GM19025 (cell line): Measurements from ENCODE around the gene RBMS1.

Experiments
- ATAC-seq: cut with Tn5 transposase; IDR thresholded peaks from one replicate; pipeline ENCODE4 v1.9.1; 2021; ENCODE audit warnings: mild to moderate bottlenecking, low read depth, moderate library complexity; ENCODE audit not compliant: unreplicated experiment

RBMS1 gene

DNA sequence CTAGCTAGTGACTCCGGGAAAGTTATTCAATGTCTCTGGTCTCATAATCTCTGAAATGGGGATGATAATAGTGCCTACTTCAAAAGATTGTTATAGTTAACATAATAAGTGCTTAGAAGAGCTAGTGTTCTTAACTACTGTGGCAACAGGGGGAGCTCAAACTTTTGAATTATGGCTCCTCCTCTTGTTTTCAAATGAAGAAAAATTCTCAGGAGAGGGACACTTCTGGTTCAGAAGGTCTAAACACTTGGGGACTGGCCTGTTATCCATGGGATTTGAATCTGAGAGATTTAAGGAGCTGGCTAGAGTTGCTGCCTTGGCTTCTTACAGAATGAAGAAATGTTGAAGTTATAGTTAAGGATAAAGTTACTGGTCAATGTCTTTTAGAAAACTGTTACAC lies 201.4 kb downstream of the RBMS1 start:
- no peak for ATAC-seq

DNA sequence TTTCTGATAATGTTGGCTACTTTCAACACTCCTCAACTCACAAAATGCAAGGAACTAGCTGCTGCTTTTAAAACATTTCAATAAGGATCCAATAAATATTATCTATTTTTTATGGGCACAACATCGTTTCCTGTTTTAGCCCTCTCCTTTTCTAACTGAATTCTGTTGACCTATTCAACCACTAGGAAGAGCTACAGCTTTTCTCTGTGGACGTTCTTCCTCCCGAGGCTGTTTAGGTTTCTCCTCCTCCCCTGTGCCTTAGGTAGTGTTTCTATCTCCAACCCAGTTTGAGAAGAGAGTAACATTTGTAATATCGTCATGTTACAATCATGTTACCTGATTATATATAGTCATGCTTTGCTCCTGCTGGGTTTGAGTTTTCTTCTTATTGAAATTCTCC lies 202.2 kb downstream of the RBMS1 start:
- ATAC-seq: no peak

DNA sequence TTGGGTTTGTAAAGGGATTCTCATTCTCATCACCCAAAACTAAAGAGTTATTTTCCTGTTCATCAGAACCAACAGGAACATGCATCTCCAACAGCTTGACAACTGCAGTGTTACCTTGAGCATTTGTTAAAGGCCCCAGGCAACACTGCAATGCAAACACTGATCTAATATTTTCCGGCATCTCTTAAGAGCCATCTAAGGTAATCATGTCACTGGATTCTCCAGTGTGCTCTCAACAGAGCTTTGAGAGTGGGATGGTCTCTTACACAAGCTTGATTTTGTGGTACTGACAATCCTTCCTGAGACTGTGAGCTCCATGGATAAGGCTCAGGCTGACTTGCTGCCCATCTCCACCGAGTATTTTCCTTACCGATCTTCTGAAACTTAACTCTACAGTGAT lies 203.0 kb downstream of the RBMS1 start:
- ATAC-seq: no peak

DNA sequence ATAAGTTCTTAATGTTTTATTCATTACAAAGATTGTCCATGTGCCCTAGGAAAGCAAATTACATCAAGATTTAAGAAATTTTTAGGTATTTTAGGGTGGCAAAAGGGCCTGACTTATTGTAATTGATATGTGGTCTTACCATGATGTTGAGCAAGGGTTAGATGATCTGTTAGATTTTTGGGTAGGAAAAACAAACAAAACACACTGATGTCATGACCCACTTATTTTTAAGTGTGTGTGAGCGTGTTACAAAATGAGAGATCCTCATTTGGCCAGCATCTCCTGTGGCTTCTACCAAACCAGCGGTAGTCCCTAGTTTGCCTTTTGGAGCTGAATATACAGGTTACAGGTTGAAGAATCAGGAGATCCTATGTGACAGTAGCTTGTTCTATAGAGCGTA lies 203.8 kb downstream of the RBMS1 start:
- no peak for ATAC-seq

DNA sequence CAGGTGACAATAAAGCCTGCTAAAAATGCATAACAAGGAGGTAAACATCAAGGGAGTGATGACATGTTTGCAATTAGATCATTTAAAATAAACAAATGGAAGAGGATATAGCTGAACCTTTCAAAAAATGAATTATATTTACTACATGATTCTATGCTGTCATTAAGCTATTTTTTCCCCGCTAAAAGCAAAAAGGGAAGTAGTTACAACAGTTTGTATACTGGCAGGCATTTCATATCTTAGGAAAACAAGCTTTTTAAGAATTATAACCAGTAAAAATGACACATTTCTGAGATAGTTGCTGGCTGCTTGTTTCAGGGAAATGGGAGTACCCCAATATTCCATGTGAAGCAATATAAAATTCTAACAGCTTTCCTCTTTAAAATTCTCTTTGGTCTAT lies 204.5 kb downstream of the RBMS1 start:
- no peak for ATAC-seq

DNA sequence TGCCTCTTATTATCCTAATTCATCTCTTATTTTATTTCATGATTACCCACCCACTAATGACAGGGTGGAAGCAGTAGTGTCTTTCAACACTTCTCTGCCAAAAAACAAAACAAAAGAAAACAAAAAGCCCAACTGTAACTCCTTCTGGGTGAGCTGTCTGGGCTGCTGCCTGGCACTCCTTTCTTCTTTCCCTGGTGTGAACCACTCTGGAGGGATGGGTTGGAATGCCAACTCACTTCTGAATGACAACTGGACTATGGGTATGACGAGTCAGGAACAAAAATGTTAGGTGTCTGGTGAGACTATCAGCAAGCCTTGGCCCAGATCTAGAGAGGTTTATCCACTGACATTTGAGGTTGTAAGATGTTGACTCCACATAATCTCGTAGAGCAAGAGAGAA lies 205.3 kb downstream of the RBMS1 start:
- no peak for ATAC-seq

DNA sequence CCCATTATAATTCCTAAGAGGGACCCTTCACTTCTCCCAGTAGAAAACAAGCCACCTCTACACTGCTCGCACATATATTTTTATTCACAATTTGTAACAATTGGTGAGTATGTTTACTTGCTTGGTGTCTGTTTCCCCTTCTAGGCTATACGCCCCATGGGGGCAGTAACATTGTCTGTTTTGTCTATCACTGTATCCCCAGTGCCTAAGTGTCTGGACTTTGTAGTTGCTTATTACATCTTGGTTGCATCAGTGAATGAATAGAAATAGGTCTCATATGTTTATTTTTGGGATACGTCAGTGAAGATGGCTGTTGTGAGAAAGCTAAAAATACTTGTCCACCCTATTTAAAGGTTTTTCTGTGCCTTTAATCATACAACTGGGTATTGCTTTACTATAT lies 206.1 kb downstream of the RBMS1 start:
- ATAC-seq: no peak

DNA sequence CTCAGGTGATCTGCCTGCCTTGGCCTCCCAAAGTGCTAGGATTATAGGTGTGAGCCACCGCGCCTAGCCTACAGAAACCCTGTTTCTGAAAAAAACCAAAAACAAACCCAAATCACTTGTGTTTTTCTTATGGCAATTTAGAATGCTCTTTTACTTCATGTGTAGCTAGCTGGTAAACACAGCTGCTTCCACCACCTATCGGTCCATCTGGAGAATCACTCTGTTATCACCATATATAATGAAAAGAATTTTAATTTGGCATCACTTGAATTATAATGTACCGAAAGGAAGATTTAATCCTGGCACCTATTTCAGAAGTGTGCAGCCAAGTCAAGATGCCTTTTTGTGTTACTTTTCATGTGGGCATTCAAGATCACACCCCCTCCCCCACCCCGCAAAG lies 207.1 kb downstream of the RBMS1 start:
- no peak for ATAC-seq

DNA sequence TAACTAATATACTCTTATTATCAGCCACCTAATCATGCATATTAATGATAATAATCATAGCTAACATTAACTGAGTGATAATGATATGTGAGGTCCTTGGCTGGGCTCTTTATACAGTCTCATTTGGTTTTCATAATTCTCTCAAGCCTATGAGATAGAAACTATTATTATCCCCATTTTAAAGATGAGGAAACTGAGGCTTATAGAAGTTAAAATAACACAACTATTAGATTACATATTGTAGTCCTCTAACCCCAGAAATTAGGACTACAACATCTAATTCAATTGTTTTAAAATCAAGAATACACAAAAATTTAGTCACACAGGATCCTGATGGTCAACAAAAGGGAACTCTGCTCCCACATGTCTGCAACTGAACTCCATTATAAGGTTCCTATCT lies 209.9 kb downstream of the RBMS1 start:
- ATAC-seq: no peak

DNA sequence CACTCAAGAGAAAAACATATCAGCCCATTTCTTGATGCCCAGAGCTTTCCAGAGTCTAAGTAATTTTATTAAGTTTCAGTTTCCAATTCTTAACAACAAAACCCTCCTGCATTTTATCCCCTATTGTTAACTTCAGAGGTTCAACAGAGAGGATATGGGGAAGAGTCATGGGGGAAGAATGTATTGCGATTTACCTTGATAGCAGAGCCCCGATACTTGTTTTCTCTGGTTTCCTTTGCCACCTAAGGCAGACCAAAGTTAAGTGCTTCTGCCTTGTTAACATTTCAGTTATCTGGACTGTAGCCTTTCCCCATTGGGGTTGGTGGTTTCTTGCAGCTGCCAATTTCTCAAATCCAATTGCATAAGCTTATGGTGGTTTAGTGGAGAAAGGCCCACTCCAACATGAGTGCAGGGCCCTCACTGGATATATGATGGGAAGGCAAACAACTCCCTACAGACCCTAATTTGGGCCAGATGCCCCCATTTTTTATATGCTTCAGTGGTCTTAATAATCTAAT lies 211.5 kb downstream of the RBMS1 start:
- no peak for ATAC-seq

DNA sequence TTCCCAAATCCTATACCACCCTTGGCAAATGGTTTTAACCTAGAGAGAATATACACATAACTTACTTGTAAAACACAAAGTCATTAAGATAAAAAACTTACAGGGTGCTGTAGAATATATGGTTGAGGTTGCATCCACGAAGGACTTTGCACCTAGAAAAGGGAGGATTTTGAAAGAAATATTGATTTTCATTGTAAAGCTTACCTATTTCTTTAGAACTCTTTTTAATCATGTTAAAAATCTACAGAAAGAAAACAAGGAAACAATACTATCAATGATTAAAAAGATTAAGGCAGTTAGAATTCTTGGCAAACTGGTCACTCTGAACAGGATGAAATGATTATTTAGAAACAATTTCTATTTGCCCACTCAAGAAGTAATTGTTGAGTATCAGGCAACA lies 212.4 kb downstream of the RBMS1 start:
- no peak for ATAC-seq

DNA sequence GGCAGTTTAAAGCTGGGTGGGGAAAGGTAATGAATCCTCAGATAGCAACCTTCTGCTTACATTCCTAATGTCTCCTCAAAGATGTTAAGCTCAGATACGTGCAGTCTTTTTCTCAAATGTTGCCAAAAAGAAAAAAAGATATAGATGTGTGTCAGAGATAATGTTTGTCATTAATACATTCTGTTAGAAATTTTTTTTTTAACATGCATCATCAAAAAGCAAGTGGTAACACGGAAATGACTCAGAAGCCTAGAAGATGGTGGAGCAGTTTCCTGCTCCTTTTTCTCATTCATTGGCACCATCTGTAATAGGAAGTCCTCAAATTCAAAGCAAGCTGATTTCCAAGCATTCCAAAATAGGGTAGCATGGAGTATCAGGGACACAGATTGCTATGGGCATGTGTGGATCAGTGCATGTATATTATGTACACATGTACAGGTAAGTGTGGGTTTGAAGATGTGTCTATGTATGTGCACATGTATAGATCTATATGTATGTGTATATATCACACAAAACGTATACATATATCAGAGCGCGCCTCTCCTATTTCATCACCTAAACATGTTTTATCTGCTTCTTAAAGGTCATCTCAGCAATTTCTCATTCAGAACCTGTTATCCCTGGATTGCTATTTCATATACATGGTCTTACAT lies 213.7 kb downstream of the RBMS1 start:
- ATAC-seq: no peak

DNA sequence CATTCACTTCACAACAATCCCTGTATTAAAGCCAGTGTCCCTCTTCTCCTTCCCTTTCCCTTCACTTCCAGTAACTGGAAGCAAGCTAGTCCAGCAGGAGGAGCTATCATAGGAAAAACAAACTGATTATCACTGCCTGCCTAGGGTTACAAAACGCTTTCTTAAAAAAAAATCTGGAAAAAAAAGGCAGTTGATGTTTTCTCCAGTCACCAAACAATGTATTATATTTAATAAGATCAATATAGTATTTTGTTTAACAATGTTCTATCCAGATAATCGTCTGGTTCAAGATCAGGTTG lies 214.8 kb downstream of the RBMS1 start:
- ATAC-seq: peak; percentile 10

DNA sequence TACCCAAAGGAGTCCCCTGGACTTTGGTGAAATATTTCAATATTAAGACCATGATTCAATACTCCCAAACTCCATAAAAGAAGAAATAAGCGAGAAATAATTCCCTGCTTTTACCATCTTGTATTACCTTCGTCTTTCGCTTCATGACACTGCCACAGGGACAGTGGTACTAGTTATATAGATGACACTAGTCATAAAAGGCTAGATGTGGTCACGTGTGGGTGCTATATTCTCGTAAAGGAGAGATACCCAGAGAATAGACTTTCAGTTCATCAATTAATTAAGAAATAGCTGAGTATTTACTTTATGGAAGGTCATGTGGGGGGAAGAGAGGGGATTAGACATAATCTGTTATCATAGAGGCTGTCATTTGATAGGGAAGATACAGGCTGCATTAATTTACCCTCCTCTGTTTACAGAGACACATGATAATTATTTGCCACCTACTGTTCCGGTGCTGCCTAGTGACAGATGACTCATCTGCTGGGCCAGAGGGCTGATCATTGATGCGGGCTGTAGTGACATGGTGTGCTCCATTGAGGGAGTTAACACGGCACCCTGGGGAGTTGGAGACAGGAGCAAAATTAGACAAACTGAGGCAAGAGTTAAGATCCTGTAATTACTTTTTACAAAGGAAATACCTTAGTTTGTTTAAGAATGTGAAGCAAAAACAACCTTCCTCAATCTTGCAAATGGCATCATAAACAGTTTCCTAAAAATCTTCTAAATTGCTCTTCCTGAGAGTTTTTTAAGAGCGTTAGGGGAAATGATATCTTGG lies 215.3 kb downstream of the RBMS1 start:
- peak; percentile 87 for ATAC-seq

DNA sequence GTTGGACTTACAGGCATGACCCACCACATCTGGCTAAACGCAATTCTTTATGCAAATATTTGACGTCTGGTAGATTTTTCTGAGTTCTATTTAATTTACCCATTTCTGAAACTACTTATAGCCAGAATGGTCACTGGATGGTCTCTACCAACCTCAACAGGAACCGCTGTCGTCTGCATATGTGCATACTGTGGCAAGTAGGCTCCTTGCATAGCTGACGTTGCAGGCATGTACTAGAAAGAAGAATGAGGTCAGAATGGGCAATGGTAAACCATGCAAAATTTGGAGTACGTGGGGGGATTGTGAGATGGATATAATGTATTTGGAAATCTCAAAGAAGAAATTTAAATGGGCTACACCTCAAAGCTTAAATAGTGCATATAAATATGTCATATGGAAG lies 216.5 kb downstream of the RBMS1 start:
- ATAC-seq: no peak

DNA sequence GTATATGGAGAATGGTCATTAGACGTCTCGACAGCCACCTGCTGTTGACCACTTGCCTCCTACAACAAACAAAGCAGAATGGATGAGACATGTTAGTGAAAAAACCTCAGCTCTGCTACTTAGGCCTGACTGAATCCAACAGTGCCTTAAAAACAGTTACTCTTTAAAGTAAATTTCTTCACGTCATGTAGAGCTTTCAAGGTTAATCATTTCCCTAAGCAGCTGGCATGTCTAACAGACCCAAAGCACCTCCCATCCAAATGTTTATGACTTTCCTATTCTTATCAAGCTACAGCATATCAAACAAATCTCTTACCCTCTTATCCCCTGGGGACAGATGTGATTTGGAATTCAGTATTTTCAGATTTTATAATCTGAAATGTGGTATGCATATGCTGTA lies 218.0 kb downstream of the RBMS1 start:
- ATAC-seq: no peak

DNA sequence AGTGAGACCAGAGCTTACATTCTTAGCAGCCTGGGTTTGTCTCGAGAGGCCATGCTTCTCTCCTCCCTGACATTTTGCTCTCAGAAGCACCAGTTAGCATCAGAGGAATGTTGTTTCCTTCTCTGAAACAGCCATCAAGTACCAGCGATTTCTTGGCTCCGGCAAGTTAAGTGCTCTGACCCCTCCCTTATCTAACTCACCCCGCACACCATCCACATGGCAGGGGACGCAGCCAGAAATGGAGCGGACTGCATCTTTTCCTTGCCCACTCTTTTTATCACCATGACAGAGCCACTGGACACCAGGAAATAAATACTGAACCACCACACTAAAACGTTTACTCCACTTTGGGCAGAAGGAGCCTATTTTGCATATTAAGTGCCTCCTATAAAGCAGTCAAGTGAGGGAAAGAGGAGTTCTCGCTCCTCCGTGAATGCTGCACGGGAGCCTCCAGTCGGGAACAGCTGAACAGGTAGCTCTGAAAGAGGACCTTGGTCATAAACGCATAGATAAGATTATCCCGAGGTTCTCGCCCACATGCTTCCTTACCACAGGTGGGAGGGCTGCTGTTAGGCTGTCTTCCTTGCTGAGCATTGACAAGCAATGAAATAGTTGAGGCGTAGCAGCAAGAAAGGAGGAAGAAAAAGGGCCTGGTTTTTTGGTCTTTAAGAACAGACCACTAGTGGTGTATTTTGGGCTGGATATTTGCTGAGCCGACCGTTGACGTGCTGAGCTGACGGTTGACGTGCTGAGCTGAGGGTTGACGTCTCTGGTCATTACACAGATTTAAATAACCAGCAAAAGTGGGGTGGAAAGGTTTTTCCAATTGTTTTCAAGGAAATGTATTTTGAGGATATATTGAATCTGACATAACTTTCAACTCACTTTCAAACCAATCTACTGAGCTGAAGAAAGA lies 222.2 kb downstream of the RBMS1 start:
- no peak for ATAC-seq

DNA sequence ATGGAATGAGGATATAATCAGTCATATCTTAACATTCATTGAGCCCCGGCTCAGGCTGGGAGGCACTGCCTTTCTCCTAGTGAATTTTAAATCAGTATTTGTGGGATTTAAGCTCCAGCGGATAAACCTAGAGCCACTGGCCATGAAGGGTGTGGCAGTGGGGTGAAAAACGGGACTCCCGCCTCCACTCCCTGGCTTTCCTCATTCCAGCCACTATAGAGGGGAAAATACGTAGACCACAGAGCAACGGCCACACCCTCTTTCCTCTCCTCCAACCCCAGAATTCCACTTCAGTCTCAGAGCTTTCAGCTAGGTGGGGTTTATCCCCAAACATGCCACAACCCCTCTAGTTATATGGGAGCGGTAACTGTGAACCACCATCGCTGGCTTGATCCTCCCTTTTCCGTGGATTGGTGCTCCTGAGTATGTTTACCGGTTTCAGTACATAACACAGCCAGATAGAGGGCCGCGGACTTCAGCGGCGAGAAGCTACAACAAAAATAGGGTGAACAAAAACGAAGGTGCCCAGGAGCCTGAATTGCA lies 223.0 kb downstream of the RBMS1 start:
- no peak for ATAC-seq

DNA sequence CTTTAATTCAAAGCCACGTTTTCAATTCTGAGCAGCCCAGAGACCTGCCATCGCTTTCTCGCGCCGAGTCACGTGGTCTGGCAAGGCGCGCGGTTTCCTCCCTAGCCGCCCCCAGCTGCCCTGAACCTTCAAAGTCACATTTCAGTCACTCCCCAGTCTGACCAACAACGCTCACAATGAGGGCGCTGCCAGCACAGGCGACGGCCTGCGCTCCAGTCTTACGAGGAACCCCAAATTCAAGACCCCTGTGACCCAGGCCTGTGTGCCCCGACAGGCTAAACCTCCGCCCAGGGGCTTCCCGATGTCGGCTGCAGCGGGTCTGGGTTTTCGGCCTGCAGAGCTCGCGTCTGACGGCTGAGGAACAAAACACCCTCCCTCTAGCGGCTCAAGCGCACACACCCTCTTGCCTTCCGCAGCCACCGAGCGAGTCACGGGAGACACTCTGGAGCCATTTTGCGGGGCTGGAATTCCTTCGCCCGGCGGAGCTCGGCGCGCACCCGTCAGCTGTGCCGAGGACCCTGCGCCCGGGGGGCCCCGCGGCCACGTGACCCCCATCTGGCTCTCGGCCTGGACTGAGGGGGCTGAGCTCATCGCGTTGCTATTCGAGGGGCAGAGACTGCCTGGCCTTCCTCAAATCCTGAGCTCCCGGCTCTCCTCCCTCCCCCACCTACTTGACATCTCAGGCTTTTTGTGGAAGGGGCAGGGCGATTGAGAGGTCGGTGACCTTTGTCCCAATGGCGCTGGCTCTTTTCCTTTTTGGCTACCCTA lies 223.6 kb downstream of the RBMS1 start:
- ATAC-seq: peak; percentile 85

DNA sequence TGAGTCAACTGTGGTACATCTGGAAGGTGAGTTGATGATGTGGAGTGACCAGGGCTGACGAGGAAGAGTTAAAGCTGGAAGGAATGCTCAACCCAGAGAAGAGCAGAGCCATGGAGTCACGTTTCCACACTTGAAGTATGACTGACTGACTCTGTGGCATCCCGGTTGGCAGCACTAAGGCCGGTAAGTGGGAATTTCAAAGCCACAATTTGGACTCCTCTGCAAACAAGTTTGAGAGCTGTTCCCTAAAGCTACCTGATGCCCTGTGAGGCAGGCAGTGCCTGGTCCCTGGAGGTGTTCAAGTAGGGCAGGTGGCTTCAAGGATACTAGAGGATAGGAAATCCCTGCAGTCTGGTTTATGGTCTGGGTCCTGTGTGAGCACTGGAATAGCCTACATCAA lies 224.2 kb downstream of the RBMS1 start:
- no peak for ATAC-seq
